ENCODE results near the gene ADGRL4. TPM values are rescaled to one million over a fixed set of nuclear protein-coding genes. Genes with fewer than 3 reads are reported as not detected.

ADGRL4 gene
- total RNA-seq, 1 experiment from 2014 or later, result not detected

GRCh38 chr1:78958711-78959110 is 47.8 kb downstream of the ADGRL4 start:
- intact Hi-C loops (cut with micrococcal nuclease; ENCODE audit: unreplicated experiment), result no loop called here

GRCh38 chr1:78950826-78951225 is 55.7 kb downstream of the ADGRL4 start:
- H3K4me3 ChIP-seq (ENCODE audit: low read depth in 2 of 2, low read length in 2 of 2), result no peak overlapping the region
- no peaks in the 10 kb centered on the region for H3K27me3 ChIP-seq (ENCODE audit: control insufficient read depth, insufficient read depth, low read length)
- CTCF ChIA-PET, result no interaction called here
- POLR2A ChIA-PET, result no interaction called here
- no peak overlapping the region for H3K27ac ChIP-seq (ENCODE audit: low read length)
- DNase-seq (ENCODE audit: low read depth, low spot score) (no peak), ATAC-seq (no peak)
- H3K36me3 ChIP-seq (ENCODE audit: control insufficient read depth, insufficient read depth, low read length), result no peaks in the 10 kb centered on the region
- in situ Hi-C loops (cut with HindIII; ENCODE audit: low pct_unique_long_range_greater_than_20kb, low sequenced_read_pairs), result no loop called here
- no peaks in the 10 kb centered on the region for H3K4me1 ChIP-seq (ENCODE audit: control insufficient read depth, insufficient read depth, low read length)
- TF ChIP-seq TCF7L2 (IDR thresholded peaks at IDR 0.05; ENCODE audit: low read depth, low read length) (no peak), REST (IDR thresholded peaks at IDR 0.05; ENCODE audit: insufficient read depth in 1 of 2, low read depth in 2 of 2, low read length in 1 of 2) (no peak), SIN3A (IDR thresholded peaks at IDR 0.05; ENCODE audit: borderline replicate concordance, insufficient read depth, low read depth, low read length) (no peak), POLR2AphosphoS5 (IDR thresholded peaks at IDR 0.05; ENCODE audit: low read depth, low read length) (no peak)
- H3K9me3 ChIP-seq (ENCODE audit: control insufficient read depth, insufficient read depth, low read depth, low read length), result no peaks in the 10 kb centered on the region
- BruUV-seq (replicated peaks), result no TSS peak
- intact Hi-C loops (cut with micrococcal nuclease; ENCODE audit: unreplicated experiment), result no loop called here

More at GRCh38 chr1:78958711-78959110, 47.8 kb downstream of the ADGRL4 start:
- BruUV-seq (replicated peaks), result no TSS peak
- Histone ChIP-seq H3K36me3 (ENCODE audit: control insufficient read depth, insufficient read depth, low read length) (no peaks in the 10 kb centered on the region), H3K4me3 (ENCODE audit: low read depth in 2 of 2, low read length in 2 of 2) (no peak overlapping the region), H3K4me1 (ENCODE audit: control insufficient read depth, insufficient read depth, low read length) (no peaks in the 10 kb centered on the region), H3K27ac (ENCODE audit: low read length) (no peak overlapping the region), H3K27me3 (ENCODE audit: control insufficient read depth, insufficient read depth, low read length) (no peaks in the 10 kb centered on the region), H3K9me3 (ENCODE audit: control insufficient read depth, insufficient read depth, low read depth, low read length) (0 out of 2 replicates have a peak, but pooled peaks cover 3% of the 10 kb centered on the region)
- DNase-seq (ENCODE audit: low read depth, low spot score) (no peak), ATAC-seq (no peak)
- in situ Hi-C loops (cut with HindIII; ENCODE audit: low pct_unique_long_range_greater_than_20kb, low sequenced_read_pairs), result no loop called here
- ChIA-PET CTCF (no interaction called here), POLR2A (no interaction called here)
- no peak for TF ChIP-seq TCF7L2 (IDR thresholded peaks at IDR 0.05; ENCODE audit: low read depth, low read length)
- TF ChIP-seq REST (IDR thresholded peaks at IDR 0.05; ENCODE audit: insufficient read depth in 1 of 2, low read depth in 2 of 2, low read length in 1 of 2), result no peak
- TF ChIP-seq, protein P1, sequence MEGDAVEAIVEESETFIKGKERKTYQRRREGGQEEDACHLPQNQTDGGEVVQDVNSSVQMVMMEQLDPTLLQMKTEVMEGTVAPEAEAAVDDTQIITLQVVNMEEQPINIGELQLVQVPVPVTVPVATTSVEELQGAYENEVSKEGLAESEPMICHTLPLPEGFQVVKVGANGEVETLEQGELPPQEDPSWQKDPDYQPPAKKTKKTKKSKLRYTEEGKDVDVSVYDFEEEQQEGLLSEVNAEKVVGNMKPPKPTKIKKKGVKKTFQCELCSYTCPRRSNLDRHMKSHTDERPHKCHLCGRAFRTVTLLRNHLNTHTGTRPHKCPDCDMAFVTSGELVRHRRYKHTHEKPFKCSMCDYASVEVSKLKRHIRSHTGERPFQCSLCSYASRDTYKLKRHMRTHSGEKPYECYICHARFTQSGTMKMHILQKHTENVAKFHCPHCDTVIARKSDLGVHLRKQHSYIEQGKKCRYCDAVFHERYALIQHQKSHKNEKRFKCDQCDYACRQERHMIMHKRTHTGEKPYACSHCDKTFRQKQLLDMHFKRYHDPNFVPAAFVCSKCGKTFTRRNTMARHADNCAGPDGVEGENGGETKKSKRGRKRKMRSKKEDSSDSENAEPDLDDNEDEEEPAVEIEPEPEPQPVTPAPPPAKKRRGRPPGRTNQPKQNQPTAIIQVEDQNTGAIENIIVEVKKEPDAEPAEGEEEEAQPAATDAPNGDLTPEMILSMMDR (IDR thresholded peaks at IDR 0.05), result no peak
- no peak for TF ChIP-seq POLR2AphosphoS5 (IDR thresholded peaks at IDR 0.05; ENCODE audit: low read depth, low read length)
- no peak for TF ChIP-seq SIN3A (IDR thresholded peaks at IDR 0.05; ENCODE audit: borderline replicate concordance, insufficient read depth, low read depth, low read length)
